NCI-H1092 treated with DMSO at 0.1 percent for 48 hours (cell line): ENCODE measurements around the gene SH3D21.

Experiments used
- DNase-seq: peaks from one replicate; lab custom pipeline; 2025; lab: John Stamatoyannopoulos, UW

SH3D21 gene

GRCh38 chr1:36303650-36304360 is 2.4 kb upstream of the SH3D21 start:
- DNase-seq, result no peak

GRCh38 chr1:36304521-36304920 is 1.6 kb upstream of the SH3D21 start:
- DNase-seq, result no peak

DNA sequence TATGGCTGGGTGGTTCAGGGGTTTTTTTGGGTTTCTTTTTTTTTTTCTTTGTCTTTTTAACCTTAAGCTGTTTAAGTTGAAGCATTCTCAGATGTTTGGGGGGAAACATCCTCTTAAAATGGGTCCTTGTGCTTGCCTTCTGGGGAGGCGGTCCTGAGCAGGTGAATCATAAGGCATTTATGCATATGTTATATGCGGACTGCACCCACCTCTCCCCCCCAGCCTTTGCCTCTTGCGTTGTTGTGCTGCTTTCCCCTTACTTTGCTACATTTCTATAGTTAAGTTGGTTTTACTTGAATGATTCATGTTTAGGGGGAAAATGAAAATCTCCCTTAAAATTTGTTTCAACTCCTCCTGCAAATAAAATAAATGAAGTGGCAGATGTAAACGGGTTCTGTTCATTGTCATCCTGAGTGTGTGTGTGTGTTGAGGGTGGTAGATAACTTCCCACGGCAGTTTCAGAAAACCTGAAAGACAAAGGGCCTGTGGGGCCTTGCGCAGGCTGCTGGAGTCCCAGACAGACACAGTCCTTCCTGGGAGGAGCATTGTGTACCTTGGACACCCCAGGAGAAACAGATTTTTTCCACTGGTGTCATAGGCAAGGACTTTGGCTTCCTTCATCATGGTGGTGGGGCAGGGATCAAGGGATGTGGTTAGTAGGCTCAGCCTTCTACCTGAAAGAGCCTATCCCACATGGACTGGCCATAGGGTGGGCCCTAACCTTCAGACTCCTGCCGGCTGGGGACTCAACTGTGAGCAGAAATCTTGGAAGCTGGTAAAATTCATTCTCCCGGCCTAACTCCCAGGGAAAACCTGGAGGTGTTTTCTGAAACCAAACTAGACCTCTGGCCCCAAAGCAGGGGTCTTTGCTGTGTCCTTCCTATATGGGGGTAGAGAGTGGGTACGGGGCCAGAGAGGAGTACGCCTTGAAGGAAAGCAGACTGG is 926 bp upstream of the SH3D21 start:
- DNase-seq, result no peak

- DNase-seq, result no peak
These were observed 306 bp upstream of the SH3D21 start for GRCh38 chr1:36305915-36306209.

DNA sequence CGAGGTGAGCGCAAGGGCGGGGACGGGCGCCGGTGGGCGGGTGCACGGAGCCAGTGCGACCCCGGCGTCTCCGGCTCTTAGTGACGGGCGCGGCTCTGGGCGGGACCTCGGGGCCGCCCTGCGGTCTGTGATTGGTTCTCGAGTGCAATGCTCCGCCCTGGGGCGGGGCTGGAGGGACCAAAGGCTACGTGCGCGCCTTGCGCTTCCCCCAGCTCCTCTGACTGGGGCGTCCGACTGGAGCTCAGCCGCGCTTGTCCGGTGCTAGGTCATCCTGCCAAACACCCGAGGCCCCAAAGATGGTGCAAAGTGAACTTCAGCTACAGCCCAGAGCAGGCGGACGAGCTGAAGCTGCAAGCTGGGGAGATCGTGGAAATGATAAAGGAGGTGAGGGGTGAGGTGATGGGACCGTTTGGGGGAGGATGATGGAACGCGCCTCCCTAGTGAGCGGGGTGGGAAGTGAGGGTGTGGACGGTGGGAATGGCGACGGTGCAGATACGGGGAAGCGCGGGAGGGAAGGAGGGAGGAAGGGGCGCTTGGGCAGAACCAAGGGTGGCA is 811 bp downstream of the SH3D21 start:
- peak; percentile 96 for DNase-seq

DNA sequence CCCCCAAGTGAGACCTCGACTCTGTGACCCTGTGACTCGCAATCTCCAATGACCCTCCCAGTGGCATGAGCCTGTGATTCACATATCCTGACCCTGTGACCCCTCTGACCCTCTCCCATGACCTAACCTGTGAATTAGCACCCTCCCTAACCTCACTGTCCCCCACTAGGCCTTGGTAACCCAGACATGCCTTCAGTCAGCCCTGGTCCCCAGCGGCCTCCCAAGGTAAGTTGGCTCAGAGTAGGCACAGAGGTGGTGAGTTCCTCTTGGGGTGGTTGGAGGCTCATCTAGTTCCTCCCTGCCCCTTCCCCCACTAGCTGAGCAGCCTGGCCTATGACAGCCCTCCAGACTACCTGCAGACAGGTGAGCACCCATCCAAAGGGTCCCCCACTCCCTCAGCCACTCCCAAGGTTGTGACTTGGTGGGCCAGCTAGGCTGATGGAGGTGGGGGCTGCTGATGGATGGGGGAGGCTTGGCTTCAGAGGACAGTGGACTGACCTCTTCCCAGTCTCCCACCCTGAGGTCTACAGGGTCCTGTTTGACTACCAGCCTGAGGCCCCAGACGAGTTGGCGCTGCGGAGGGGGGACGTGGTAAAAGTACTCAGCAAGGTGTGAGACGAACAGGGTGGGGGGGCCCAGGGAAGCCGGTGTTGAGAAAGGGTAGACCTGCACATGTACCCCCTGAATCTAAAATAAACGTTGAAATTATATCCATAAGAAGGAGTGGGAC is 1.6 kb downstream of the SH3D21 start:
- DNase-seq, result no peak

GRCh38 chr1:36309397-36309796 is 3.2 kb downstream of the SH3D21 start:
- no peak for DNase-seq

- DNase-seq, result no peak
These were observed 14.2 kb downstream of the SH3D21 start for GRCh38 chr1:36320291-36320761.

- no peak for DNase-seq
These were observed 14.6 kb downstream of the SH3D21 start for GRCh38 chr1:36320767-36321118.

DNA sequence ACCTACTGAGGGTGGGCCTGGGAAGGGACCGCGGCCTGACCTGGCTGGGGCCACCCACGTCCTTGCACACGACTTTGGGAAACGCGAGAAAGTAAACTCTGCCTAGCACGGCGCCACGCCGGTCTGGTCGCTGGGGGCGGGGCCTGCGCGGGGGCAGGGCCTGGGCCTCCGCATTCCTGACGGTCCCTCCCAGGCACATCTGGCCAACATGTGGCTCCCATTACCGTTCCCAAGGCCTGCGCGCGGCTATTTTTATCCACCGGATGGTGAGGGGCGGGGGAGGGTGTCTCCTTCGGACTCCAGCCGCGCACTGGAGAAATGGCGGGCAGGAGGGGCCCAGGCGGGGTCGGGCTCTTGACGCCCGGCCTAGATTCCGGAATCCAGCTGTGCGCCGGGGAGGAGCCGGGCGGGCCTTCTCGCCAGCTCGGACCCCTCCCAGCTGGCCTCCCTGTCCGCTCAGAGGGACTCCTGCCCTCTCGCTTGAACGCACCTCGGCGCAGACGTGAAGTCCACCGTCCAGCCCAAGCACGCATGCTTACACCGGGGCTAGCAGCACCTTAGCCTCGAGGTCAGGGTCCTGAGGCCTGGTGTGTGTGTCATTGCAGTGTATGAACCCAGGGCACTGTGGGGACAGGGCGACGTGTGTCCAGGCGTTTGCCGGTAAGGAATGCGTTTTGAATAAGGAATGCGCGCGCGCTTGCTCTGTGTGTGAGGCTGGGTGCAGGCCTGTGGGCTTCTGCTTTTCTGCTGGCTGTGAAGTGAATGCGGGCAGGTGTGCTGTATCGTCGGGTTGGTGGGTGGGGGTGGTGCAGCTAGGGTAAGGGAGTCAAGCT is 15.2 kb downstream of the SH3D21 start:
- no peak for DNase-seq

DNA sequence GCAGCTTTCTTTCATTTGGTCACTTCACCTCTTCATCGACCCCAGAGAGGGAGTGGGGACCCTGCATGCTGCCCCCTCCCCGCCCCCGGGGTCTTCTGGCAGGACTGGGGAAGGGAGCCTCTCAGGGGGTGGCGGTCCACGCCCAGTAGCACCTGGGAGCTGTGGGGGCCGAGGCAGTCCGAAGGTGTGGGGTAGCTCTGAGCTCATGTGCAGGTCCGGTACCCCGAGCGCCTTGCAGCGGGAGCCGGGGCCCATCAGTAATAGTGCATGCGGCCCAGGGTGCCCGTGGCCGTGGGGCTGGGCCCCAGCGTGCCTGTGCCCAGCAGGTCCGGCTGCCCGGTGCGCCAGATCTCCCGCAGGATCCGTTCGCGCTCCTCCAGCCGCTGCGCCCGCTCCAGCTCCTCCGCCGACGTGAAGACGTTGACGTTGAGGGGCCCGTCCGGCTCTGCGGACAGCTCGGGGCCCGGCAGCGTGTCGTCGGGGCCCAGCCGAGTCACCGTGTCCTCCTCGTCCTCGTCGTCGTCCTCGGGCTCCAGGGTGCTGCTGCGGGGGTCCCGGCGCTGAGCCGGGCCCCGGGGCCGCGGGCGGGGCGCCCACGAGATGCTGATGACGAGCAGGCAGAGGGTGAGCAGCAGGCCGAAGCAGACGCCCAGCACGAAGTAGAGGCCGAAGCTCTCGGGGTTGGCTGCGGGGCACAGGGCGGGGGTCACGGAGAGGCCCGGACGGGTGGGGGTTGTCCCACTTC is 16.0 kb downstream of the SH3D21 start:
- DNase-seq, result no peak

DNA sequence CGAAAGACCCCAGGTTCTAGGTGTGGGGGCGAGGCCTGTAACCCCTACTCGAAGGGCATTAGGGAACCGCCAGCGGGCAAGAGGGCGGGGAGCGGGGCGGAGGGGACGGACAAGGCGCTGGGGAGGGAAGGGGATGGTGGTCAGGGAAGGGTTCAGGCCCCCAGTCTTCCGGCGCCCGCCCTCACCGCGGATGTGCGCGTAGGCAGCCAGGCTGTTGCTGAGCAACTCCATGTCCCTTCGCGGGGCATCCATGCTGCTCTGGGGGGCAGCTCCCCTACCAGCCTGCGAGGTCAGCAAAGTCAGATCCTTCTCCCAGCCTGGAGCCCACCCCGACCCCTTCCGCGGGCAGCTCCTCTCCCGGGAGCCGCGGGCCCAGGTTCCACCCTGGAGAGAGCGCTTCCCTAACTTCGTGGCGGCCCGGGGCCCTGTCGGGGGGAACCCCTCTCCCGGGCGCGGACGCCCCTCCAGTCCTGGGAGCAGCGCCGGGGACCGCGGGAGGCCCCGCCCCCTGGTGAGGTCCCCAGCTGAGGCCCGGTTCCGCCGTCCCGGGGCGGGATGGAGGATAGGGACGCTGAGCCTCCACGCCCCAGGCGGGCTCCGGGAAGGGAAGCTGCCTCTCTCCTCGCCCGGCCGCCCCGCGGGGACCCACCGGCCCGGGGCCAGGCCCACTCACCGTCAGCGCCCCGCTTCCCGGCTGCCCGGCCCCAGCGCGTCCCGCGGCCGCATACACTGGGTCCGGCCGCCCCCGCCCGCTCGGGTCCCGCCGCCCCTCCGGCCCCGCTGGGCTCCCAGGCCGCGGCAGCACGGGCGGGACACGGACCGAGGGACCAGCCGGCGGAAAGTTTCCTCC is 16.8 kb downstream of the SH3D21 start:
- no peak for DNase-seq

GRCh38 chr1:36323636-36324352 is 17.6 kb downstream of the SH3D21 start, which contains the start of gene EVA1B:
Gene EVA1B, minus strand, starts transcription at chr1:36323645. Its CDS starts 608 bp downstream, at chr1:36323037.
- no peak for DNase-seq

DNA sequence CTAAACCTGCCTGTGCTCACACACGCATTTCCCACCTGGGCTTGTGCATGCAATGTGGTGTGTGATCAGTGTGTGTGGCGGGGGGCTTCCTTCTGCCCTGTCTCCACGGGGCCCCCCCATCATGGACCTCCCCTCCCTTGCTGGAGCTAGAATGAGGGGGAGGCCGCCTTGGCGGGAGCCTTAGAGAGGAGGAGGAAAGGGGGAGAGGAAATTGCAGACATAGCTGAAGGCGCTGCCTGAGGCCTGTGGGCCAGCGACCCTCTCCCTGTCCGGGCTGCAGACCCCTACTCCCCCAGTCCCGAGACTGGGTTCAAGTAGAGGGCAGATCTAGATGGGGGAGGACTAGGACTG is 18.2 kb downstream of the SH3D21 start:
- no peak for DNase-seq

- no peak for DNase-seq
These were observed 20.3 kb downstream of the SH3D21 start for GRCh38 chr1:36326499-36326898.

DNA sequence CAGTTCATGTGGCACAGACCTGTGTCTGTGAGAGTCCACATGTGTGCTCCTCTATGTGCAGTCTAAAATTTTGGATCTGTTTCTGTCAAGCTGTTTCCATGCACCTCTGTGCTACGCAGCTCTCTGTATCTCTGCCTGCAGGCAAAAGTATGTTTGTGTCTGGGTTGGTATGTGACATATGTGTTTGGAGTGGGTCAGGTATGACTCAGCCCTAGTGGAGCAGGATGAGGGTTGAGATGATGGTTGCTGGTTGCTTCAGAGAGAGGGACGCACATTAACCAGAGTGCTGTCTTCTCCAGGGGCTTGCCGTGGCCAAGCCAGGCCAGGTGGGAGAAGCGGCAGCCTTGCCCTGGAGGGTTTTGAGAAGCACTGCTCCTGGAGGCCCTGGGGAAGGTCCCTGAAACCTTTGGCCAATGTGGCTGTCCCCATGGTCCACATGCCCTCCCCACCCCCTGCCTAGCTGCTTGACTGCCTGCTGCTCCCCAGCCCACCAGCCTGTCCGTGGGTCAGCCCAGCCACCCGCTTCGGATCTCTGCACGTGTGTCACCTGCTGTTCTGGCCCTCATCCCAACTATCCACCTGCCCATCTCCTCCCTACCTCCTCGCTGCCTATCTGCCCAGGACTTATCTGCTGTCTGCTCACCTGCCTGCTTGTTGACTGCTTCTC is 21.4 kb downstream of the SH3D21 start:
- peak; percentile 19 for DNase-seq

DNA sequence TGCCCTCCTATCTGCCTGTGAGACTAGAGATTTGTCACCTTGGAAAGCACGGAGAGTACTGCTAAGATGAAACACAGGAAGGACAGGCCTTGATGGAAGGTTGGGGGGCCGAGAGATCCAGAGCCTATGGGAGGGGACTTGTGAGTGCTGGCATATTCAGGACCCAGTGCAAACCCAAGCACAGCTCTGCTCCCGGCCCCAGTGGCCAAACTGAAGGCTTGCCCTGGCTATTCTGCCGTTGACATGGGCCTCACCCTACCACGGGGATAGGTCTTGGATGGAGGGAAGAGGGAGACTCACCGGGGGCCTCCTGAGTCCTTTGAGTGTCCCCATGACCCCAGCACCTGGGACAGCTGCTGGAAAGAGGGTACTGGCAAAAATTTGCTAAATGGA is 21.9 kb downstream of the SH3D21 start:
- no peak for DNase-seq

DNA sequence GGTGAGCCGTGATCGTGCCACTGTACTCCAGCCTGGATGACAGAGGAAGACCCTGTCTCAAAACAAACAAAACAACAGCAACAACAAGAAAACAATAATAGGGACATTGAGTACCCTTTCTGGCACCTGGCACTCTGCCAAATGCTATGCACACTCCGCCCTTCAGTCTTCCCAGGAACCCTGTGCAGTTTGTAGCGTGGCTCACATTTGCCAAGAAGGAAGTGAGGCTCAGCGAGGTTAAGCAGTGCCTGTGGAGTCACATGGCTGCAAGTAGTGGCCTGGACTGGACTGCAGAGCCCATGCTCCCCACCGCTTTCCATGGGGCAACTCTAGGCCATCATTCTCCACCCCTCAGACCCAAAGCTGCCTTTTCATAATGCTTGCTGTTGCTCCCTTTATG is 22.5 kb downstream of the SH3D21 start:
- no peak for DNase-seq

GRCh38 chr1:36329817-36330216 is 23.6 kb downstream of the SH3D21 start:
- DNase-seq, result no peak
